HG03139 (cell line): ENCODE measurements around the gene ATP8A2.
"Not testable (repeated sequence)": the region's sequence is repeated elsewhere in the genome, so short reads cannot be mapped to it uniquely, and the experiment has no call there.

Experiments used
- ATAC-seq: cut with Tn5 transposase; IDR thresholded peaks from one replicate; pipeline ENCODE4 v1.9.1; 2021; ENCODE audit not compliant: unreplicated experiment

ATP8A2 gene

GRCh38 chr13:25790137-25790536 is 418.4 kb downstream of the ATP8A2 start:
- not testable (repeated sequence) for ATAC-seq

GRCh38 chr13:25795277-25795676 is 423.5 kb downstream of the ATP8A2 start:
- no peak for ATAC-seq

GRCh38 chr13:25796474-25796873 is 424.7 kb downstream of the ATP8A2 start:
- no peak for ATAC-seq

DNA sequence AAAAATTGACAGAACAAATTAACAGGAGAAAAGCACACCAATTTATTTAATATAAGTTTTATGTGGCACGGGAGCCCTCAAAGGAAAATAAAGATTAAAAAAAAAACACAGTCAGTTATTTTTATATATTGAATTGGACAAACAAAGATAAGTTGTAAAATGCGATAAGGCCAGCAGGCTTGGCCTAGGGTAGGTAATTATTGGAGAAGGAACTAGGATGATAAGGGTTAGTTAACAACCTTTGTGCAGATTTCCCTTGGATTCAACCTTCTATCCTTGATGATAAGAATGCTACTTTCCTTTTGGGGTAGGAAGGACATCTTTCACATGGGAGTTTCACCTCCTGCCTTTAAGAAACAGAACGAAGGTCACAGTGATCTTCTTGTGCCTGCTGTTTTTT is 427.2 kb downstream of the ATP8A2 start:
- no peak for ATAC-seq

DNA sequence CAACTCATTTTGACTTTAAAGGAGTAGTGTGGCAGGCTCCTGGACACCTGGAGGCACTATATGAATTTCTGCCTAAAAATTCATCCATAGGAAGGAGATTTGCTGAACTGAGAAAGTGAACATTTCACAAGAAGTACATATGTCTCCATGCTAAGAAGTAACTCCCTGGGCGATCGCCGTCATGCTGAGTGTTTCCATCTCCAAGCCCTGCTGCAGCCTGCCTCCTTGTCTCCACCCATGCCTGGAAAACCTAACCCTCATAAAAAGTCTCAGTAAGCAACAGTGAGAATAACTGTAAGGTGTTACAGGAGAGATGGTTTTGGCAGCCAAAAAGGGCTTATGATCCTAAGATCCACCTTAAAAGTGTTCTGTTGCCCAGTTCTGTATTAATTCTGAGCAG is 428.7 kb downstream of the ATP8A2 start:
- ATAC-seq, result no peak

- ATAC-seq, result no peak
These were observed 430.8 kb downstream of the ATP8A2 start for GRCh38 chr13:25802579-25802978.

- no peak for ATAC-seq
These were observed 431.9 kb downstream of the ATP8A2 start for GRCh38 chr13:25803641-25804040.

GRCh38 chr13:25806264-25806974 is 434.6 kb downstream of the ATP8A2 start:
- ATAC-seq, result no peak

GRCh38 chr13:25807562-25807961 is 435.8 kb downstream of the ATP8A2 start:
- ATAC-seq, result no peak

- ATAC-seq, result no peak
These were observed 439.7 kb downstream of the ATP8A2 start for GRCh38 chr13:25811506-25811905.

GRCh38 chr13:25816239-25816638 is 444.5 kb downstream of the ATP8A2 start:
- no peak for ATAC-seq

DNA sequence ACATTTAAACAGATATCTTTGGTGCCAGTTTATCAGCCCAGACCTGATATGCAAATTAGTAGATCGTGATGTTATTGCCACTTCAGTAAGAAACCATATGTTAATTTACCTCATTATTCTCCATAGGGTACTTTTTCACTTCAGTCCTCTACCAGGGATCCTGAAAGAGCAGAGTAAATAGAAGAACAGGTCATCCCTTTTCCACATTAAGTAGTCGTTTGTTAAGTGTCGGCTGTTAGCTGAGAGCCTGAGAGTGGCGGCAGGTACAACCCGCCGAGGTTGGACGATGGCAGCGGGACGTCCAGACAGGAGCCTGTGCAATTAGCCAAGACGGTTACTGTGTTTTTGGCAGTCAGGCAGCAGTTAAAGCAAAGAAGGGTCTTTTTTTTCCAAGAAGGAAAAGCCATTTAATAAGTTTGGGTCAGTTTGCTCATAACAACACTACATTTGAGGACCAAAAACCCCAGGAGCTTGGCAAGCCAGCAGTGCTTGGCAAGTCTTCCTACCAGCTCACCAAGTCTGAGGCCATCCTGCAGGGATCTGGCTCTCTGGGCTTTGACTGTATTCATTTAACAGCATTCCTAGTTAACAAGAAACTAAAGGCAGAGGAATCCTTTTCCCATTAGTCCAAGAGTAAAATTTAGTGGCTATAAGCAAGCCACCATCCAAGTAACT is 448.2 kb downstream of the ATP8A2 start:
- ATAC-seq, result no peak

DNA sequence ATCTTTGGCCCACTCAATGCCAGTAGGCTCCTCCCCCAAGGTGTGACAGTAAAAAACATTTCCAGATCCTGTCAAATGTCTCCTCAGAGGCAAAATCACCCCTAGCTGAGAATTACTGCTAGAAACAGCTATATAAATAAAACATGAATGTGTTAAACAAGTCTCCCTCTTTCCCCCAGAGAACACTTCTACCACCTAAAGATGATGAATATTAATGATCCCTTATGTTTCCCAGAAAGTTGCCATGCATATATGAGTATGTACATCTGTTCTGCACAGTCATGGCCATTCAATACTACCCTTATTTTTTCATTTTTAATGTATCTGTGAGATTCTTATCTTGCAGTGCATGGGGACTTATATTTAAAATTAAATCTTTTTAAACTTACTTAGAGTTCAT is 450.0 kb downstream of the ATP8A2 start:
- ATAC-seq, result no peak

DNA sequence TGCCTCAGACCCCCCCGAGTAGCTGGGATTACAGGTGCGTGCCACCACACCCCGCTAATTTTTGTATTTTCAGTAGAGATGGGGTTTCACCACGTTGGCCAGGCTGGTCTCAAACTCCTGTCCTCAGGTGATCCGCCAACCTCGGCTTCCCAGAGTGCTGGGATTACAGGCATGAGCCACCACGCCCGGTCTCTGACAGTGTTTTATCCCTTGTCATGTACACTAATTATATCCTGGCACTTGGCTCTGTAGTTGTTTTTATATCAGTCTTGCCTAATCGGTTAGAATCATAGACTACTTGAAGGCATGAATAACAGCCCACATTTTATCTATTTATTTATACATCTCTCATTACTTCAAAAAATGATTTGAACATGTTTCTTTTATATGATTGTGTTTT is 455.4 kb downstream of the ATP8A2 start:
- ATAC-seq, result not testable (repeated sequence)

- no peak for ATAC-seq
These were observed 456.2 kb downstream of the ATP8A2 start for GRCh38 chr13:25827831-25828465.

DNA sequence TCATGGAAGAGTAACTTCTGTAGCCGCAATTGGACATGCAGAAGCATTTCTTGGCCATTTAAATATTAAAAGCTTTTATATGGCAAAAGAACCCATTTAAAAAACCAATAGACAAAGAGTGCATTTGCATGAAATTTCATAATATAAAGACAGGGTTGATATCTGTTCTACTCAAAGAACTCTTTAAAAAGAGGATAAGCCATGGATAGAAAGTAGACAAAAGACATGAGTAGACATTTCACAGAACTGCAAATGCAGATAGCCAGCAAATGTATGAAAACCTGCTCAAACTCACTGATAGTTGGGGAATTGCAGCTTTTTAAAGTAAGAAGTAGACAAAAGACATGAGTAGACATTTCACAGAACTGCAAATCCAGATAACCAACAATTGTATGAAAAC is 462.0 kb downstream of the ATP8A2 start:
- no peak for ATAC-seq

DNA sequence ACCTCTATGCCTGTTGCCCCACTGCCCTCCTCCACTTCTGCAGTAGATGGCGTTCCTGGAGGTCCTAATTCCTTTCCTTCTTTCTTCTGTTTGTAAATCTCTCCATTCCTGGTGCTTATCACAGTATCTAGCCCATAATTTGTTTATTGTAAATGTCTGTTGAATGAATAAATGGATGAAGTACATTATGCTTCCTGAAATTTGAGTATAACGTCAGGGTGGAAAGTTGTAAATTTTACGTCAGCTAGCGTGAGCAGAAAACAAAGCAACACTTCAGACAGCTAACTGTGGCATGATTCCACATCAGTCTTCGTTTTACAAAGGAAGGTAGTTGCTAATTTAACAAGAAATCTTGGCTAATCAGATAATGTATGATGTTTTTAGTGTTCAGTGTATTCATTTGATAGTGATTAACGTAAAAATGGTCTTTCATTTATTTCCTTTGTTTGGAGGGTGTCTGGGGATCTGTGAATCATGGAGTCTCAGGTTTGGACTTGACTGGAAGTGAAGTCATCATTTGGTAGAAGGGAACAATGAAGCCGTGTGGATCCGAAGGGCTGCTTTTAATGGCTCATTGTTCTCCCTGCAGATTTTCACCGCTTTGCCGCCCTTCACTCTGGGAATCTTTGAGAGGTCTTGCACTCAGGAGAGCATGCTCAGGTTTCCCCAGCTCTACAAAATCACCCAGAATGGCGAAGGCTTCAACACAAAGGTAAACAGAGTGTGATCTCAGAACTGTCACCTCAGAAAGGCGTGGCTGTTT is 465.0 kb downstream of the ATP8A2 start:
- ATAC-seq, result no peak

DNA sequence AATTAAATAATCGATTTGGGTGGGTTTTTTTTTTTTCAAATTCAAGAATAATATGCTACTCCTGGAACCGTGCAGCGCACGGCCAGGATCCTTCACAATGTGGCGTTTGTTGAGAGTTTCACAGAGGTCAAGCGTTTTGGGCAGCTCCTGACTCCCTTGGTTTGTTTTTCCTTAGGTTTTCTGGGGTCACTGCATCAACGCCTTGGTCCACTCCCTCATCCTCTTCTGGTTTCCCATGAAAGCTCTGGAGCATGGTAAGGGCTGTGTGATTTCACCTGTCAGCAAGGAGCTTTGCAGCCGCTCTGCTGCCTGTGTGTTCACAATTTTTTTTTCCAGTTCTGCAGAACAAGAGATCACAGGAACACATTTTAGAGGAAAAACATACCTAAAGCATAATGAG is 467.6 kb downstream of the ATP8A2 start:
- ATAC-seq, result no peak

DNA sequence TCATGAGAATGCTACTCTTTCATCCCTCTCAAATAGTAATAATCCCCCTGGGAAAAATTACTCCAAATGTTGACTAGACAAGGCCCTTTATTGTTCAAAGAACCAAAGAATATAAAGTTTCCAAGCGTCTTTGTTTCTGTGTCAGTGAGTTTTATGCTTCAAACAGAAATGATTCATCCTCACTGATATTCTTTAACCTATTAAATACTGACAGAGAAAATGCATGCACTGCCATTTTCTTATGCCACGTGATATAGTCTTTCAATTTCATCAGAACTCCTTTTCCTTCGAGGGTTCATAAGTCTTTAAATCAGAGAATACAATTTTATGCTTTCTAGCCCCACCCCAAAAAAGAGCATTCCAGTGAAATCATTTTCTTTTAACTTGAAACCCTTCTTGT is 468.5 kb downstream of the ATP8A2 start:
- ATAC-seq, result no peak

- no peak for ATAC-seq
These were observed 469.2 kb downstream of the ATP8A2 start for GRCh38 chr13:25840931-25841330.

DNA sequence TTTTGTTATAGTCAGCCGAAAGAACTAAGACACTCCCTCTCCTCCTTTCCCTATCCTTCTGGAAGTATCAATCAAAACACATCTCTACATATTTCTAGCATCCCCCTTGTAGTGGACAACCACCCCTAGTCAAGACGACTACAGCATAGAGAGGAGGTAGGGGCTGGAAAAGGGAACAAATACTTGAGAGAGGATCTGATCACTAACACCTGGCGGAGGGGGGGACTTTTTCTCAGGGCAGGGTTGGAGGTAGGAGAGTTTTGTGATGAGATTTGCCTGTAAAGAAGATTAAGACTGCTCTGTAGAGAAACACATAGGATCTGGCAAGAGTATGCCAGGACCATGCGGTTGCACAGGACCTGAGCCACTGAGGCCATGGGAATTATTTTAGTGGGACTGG is 471.9 kb downstream of the ATP8A2 start:
- no peak for ATAC-seq
